Stimulated activated CD8-positive, alpha-beta memory T cell treated with anti-CD3 and anti-CD28 coated beads, Interleukin-12 subunit alpha, Interleukin-12 subunit beta, amount 100 ng/mL, for 1 hour (primary cell): ENCODE measurements around the gene KRT74.

Experiments used
- DNase-seq: peaks from one replicate; pipeline ENCODE4 v3.0.0-alpha.2; 2020; ENCODE audit warnings: low read depth

Gene KRT74

DNA sequence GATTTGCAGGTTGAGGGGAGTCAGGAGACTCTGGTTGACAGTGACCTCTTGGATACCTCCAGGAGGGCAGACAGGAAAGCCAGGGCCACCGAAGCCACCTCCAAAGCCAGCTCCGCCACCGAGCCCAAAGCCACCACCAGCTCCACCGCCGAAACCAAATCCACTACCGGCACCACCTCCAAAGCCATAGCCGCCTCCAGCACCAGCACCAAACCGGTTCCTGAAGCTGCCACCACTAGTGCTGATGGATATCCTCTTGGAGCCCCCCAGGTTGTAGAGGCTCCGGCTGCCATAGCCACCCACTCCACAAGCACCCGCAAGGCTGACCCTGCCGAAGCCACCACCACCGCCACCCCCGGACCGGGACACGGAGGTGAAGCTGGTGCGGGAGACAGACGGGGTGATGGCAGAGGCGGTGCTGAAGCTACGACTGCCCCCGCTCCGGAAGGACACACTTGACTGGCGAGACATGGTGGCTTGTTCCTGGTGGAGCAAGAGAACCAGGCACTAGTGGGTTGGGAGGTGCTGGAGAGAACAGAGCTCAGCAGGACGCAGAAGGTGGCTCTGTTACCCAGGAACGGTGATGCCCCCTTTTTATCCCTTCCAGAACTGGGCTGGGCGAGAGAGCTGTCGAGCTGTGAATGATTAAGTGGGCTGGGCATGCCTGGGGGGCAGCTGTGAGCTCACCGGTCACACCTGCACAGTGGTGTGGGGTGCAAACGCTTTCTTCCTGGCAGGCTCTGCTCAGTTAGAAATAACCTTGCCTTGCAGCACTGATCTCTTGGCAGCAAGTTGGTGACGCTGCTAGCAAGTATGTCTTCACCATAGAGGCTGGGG lies 53.6 kb downstream of the KRT74 start, which contains the start of gene KRT5:
Gene KRT5, minus strand, starts transcription at position 569 of the 837 bp plus-strand sequence. Its CDS starts 98 bp downstream, at position 471.
- DNase-seq: no peak

- no peak for DNase-seq
Measured at GRCh38 chr12:52519387-52519703, 54.3 kb downstream of the KRT74 start.

DNA sequence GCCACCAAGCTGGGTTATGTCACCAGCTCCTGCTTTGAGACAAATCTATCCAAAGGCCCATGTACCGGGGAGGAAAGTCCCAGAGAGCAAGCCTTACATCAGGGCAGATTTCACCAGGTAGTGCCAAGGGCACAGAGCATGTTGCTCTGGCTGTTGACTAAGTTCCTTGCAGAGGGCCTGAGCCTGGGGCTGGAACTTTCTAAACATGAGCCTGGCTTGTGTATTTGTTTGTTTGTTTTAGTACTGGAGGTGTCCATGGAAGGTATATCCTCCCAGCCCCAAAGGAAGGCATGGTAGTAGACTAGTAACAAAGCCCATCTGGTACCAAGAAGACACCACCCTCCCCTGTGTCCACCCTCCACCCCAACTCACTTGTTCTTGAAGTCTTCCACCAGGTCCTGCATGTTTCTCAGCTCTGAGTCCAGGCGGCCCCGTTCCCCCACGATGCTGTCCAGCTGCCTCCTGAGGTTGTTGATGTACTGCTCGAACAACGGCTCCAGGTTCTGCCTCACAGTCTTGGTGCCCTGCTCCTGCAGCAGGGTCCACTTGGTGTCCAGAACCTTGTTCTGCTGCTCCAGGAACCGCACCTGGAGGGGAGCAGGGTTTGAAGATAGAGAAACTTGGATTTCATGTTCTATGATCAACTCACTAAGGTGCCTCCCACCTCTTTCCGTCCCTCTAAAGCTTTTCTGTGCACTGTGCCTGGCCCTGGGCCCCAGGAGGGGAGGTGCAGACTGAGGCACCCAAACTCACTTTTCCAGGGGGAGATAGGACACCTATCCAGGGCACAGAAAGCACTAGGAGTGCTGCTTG lies 54.9 kb downstream of the KRT74 start:
- no peak for DNase-seq

DNA sequence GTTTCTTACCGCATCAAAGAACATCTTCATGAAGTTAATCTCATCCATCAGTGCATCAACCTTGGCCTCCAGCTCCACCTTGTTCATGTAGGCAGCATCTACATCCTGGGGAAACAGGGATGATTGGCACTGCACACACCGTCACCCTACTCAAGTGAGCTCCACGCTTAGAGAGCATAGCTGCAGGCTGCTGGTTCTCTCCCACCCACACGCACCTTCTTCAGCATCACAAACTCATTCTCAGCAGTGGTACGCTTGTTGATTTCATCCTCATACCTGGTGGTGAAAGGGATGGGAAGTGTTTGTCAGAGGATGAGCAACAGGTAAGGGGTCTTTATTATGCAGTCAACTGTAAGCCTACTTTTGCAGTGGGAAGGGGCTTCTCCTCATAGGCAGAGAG lies 55.8 kb downstream of the KRT74 start:
- DNase-seq: no peak

GRCh38 chr12:52517005-52517835 lies 56.4 kb downstream of the KRT74 start:
- DNase-seq: no peak

GRCh38 chr12:52515927-52516831 lies 57.5 kb downstream of the KRT74 start:
- no peak for DNase-seq
